Endothelial cell (in vitro differentiated cells): Measurements from ENCODE around the gene NAGPA. TPM values are rescaled to one million over a fixed set of nuclear protein-coding genes. Genes with fewer than 3 reads are reported as not detected.
A peak's percentile ranks its signal among the peaks of the same experiment; 100 is the strongest.

Experiments
- DNase-seq: peaks from one replicate; pipeline ENCODE4 v3.0.0; 2021; ENCODE audit warnings: low spot score
- H3K27ac Mint-ChIP-seq: one replicate; pipeline ENCODE4 v1.8.0; 2021; ENCODE audit warnings: mixed read lengths, inconsistent platforms; ENCODE audit not compliant: unreplicated experiment
- H3K27me3 Mint-ChIP-seq: one replicate; pipeline ENCODE4 v1.8.0; 2021; ENCODE audit warnings: mild to moderate bottlenecking, moderate library complexity, mixed read lengths, inconsistent platforms; ENCODE audit not compliant: unreplicated experiment
- H3K36me3 Mint-ChIP-seq: one replicate; pipeline ENCODE4 v1.8.0; 2021; ENCODE audit warnings: mild to moderate bottlenecking, low read depth, mixed read lengths, inconsistent platforms; ENCODE audit not compliant: unreplicated experiment
- H3K4me1 Mint-ChIP-seq: one replicate; pipeline ENCODE4 v1.8.0; 2021; ENCODE audit warnings: mild to moderate bottlenecking, mixed read lengths, inconsistent platforms; ENCODE audit not compliant: unreplicated experiment
- H3K4me3 Mint-ChIP-seq: one replicate; pipeline ENCODE4 v1.8.0; 2021; ENCODE audit warnings: mild to moderate bottlenecking, mixed read lengths, inconsistent platforms; ENCODE audit not compliant: unreplicated experiment
- H3K9me3 Mint-ChIP-seq: one replicate; pipeline ENCODE4 v1.8.0; 2021; ENCODE audit warnings: mixed read lengths, inconsistent platforms; ENCODE audit not compliant: unreplicated experiment
- CTCF ChIP-seq: fragments of 200-600 bp; sonication (generic); IDR thresholded peaks from one replicate; pipeline ENCODE4 v1.5.0; 2021; ENCODE audit warnings: antibody characterized with exemption; ENCODE audit not compliant: unreplicated experiment
- total RNA-seq: library from RNA; stranded (reverse); fragmentation: NEBNext Ultra II Directional; extraction: Animal tissue kit (Norgen Biotek cat#: 25700); gene quantifications from one replicate; pipeline ENCODE4 v1.2.1, GENCODE V29; 2021; ENCODE audit not compliant: unreplicated experiment

NAGPA gene
- total RNA-seq, 1 donor from 2014 or later, result 10.2 TPM

- Mint-ChIP-seq H3K4me3 (no peak overlapping the region), H3K4me1 (peaks cover 3% of the 10 kb centered on the region), H3K27ac (no peak overlapping the region), H3K36me3 (no peaks in the 10 kb centered on the region), H3K27me3 (peaks cover 7% of the 10 kb centered on the region), H3K9me3 (no peaks in the 10 kb centered on the region)
- TF ChIP-seq CTCF, result no peak
- no peak for DNase-seq
These were observed 25.8 kb upstream of the NAGPA start for GRCh38 chr16:5059386-5060072.

- peak; percentile 58 for TF ChIP-seq CTCF
- no peak overlapping the region for H3K4me3 Mint-ChIP-seq
- peaks cover 3% of the 10 kb centered on the region for H3K4me1 Mint-ChIP-seq
- peaks cover 9% of the 10 kb centered on the region for H3K27me3 Mint-ChIP-seq
- H3K36me3 Mint-ChIP-seq, result no peaks in the 10 kb centered on the region
- no peaks in the 10 kb centered on the region for H3K9me3 Mint-ChIP-seq
- no peak overlapping the region for H3K27ac Mint-ChIP-seq
- DNase-seq, result peak; percentile 72
These were observed 24.7 kb upstream of the NAGPA start for GRCh38 chr16:5058476-5058875.

- no peak overlapping the region for H3K4me3 Mint-ChIP-seq
- no peak overlapping the region for H3K27ac Mint-ChIP-seq
- peak; percentile 10 for TF ChIP-seq CTCF
- H3K36me3 Mint-ChIP-seq, result no peaks in the 10 kb centered on the region
- peak; percentile 53 for DNase-seq
- no peaks in the 10 kb centered on the region for H3K9me3 Mint-ChIP-seq
- peaks cover 3% of the 10 kb centered on the region for H3K4me1 Mint-ChIP-seq
- H3K27me3 Mint-ChIP-seq, result peaks cover 7% of the 10 kb centered on the region
These were observed 22.6 kb upstream of the NAGPA start for GRCh38 chr16:5056352-5056751.

- no peak for TF ChIP-seq CTCF
- DNase-seq, result no peak
- Mint-ChIP-seq H3K9me3 (no peaks in the 10 kb centered on the region), H3K4me1 (peaks cover 3% of the 10 kb centered on the region), H3K36me3 (no peaks in the 10 kb centered on the region), H3K4me3 (no peak overlapping the region), H3K27me3 (peaks cover 7% of the 10 kb centered on the region), H3K27ac (no peak overlapping the region)
These were observed 21.4 kb upstream of the NAGPA start for GRCh38 chr16:5054876-5055865.
